ENCODE results near the gene ERGIC3. TPM values are rescaled to one million over a fixed set of nuclear protein-coding genes. Genes with fewer than 3 reads are reported as not detected.

ERGIC3 gene
- total RNA-seq, 4 donors from 2014 or later, result 125 to 184 (median 133) TPM

GRCh38 chr20:35575958-35576357 lies 34.1 kb downstream of the ERGIC3 start:
- H3K4me3 ChIP-seq, result no peak overlapping the region
- TF ChIP-seq, protein P1, sequence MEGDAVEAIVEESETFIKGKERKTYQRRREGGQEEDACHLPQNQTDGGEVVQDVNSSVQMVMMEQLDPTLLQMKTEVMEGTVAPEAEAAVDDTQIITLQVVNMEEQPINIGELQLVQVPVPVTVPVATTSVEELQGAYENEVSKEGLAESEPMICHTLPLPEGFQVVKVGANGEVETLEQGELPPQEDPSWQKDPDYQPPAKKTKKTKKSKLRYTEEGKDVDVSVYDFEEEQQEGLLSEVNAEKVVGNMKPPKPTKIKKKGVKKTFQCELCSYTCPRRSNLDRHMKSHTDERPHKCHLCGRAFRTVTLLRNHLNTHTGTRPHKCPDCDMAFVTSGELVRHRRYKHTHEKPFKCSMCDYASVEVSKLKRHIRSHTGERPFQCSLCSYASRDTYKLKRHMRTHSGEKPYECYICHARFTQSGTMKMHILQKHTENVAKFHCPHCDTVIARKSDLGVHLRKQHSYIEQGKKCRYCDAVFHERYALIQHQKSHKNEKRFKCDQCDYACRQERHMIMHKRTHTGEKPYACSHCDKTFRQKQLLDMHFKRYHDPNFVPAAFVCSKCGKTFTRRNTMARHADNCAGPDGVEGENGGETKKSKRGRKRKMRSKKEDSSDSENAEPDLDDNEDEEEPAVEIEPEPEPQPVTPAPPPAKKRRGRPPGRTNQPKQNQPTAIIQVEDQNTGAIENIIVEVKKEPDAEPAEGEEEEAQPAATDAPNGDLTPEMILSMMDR (IDR thresholded peaks at IDR 0.05), result no peak
- TF ChIP-seq POLR2AphosphoS5 (IDR thresholded peaks at IDR 0.05) (no peak), EP300 (IDR thresholded peaks at IDR 0.05) (no peak), POLR2A (IDR thresholded peaks at IDR 0.05; ENCODE audit: low read depth) (no peak)

DNA sequence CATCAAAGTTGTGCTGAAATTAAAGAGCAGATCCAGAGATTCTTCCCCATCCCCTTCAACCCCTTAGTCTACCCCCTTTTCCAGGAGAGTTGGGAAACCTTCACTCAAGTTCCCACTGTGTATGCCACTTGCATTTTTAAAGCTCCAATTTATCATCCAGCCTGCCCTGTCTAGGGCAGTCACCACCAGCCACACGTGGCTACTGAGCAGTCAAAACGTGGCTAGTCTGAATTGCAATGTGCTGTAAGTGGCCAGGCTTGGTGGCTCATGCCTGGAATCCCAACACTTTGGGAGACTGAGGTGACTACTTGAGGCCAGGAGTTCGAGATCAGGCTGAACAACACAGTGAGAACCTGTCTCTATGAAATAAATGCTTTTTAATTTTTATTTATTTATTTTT lies 34.9 kb downstream of the ERGIC3 start:
- TF ChIP-seq POLR2A (IDR thresholded peaks at IDR 0.05; ENCODE audit: low read depth) (no peak), POLR2AphosphoS5 (IDR thresholded peaks at IDR 0.05) (no peak), EP300 (IDR thresholded peaks at IDR 0.05) (no peak)
- TF ChIP-seq, protein P1 (IDR thresholded peaks at IDR 0.05), result no peak
- DNase-seq (ENCODE audit: extremely low spot score), result no peak
- Histone ChIP-seq H3K27ac (replicated peaks in 1 of 4) (no peak overlapping the region), H3K4me3 (no peak overlapping the region), H3K4me1 (no peaks in the 10 kb centered on the region), H3K27me3 (no peaks in the 10 kb centered on the region), H3K9me3 (peaks cover 0 to 13% (median 11%) of the 10 kb centered on the region in 4 donors), H3K36me3 (no peaks in the 10 kb centered on the region)
- WGBS, result 67% methylated on average over 3 of the region's 3 CpGs
- intact Hi-C loops (cut with DNase I), result no loop called here

More at GRCh38 chr20:35575958-35576357, 34.1 kb downstream of the ERGIC3 start:
- DNase-seq (ENCODE audit: extremely low spot score), result no peak
- intact Hi-C loops (cut with DNase I), result no loop called here
- no peaks in the 10 kb centered on the region for H3K27me3 ChIP-seq
- peaks cover 0 to 13% (median 10%) of the 10 kb centered on the region in 4 donors for H3K9me3 ChIP-seq
- H3K27ac ChIP-seq (replicated peaks in 1 of 4), result no peak overlapping the region
- H3K4me1 ChIP-seq, result no peaks in the 10 kb centered on the region
- 65% methylated on average over 4 of the region's 4 CpGs for WGBS
- H3K36me3 ChIP-seq, result no peaks in the 10 kb centered on the region

DNA sequence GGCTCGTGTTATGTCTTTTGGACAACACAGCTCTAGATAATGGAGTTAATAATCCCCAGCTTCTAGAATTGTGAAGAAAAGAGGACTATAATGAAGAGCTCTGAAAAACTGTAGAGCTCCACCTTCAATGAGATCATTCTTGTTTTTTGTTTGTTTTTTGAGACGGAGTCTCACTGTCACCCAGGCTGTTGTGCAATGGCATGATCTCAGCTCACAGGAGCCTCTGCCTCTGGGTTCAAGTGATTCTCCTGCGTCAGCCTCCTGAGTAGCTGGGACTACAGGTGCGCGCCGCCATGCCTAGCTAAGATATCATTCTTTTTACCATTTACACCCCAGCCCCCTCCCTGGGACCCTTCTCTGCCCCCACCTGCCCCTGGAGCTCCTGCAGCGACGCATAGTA lies 36.6 kb downstream of the ERGIC3 start:
- Histone ChIP-seq H3K4me1 (no peaks in the 10 kb centered on the region), H3K4me3 (no peak overlapping the region), H3K27ac (replicated peaks in 1 of 4) (no peak overlapping the region), H3K27me3 (no peaks in the 10 kb centered on the region), H3K36me3 (no peaks in the 10 kb centered on the region), H3K9me3 (peaks cover 0 to 9% (median 0%) of the 10 kb centered on the region in 4 donors)
- intact Hi-C loops (cut with DNase I), result no loop called here
- no peak for DNase-seq (ENCODE audit: extremely low spot score)
- WGBS, result 89% methylated on average over 8 of the region's 8 CpGs
- no peak for TF ChIP-seq POLR2AphosphoS5 (IDR thresholded peaks at IDR 0.05)

DNA sequence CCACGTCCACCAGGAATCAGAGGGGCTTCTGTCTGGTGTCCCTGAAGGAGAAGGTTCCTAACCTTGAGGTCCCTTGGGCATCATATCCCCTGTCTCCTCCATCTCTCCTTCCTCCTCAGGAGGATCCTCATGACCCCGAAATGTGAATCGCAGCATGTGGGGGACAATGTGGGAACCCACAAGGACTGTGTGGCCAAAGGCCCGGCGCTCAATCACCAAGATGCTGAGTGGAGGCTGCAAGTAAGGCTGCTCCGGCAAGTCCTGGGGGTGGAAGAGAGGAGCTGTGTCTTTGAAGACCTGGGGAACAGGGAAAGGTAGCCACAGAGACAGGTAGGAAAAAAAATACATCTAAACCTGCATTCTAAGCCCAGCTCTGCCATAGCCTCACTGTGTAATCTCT lies 37.3 kb downstream of the ERGIC3 start:
- TF ChIP-seq POLR2AphosphoS5 (IDR thresholded peaks at IDR 0.05) (no peak), EP300 (IDR thresholded peaks at IDR 0.05) (no peak), POLR2A (IDR thresholded peaks at IDR 0.05; ENCODE audit: low read depth) (no peak)
- TF ChIP-seq, protein P1 (IDR thresholded peaks at IDR 0.05), result no peak
- no peaks in the 10 kb centered on the region for H3K36me3 ChIP-seq
- no peak for DNase-seq (ENCODE audit: extremely low spot score)
- H3K27ac ChIP-seq (replicated peaks in 1 of 4), result no peak overlapping the region
- H3K4me3 ChIP-seq, result no peak overlapping the region
- peaks cover 0 to 9% (median 0%) of the 10 kb centered on the region in 4 donors for H3K9me3 ChIP-seq
- intact Hi-C loops (cut with DNase I), result no loop called here
- no peaks in the 10 kb centered on the region for H3K27me3 ChIP-seq
- H3K4me1 ChIP-seq, result no peaks in the 10 kb centered on the region
- 97% methylated on average over 6 of the region's 6 CpGs for WGBS

DNA sequence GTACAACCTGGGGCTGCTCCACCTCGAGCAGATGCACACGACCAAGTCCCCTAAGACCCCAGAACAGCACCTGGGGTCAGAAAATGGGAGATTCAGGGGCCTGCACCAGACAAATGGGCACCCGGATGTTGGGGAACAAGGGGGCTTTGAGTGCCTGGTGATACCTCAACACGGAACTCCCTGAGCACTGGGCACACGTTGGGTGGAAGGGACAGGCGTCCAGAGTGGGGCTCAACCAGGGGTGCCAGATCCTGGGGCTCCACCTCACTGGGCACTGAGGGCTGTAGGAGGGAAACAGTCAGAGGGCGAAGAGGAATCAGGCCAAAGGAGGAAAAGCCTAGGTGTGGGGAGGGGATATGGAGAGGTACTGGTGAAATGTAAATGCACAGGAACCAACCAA lies 40.3 kb downstream of the ERGIC3 start:
- Histone ChIP-seq H3K27ac (replicated peaks in 1 of 4) (no peak overlapping the region), H3K36me3 (no peaks in the 10 kb centered on the region), H3K4me3 (no peak overlapping the region), H3K27me3 (no peaks in the 10 kb centered on the region), H3K9me3 (peaks cover 0 to 9% (median 0%) of the 10 kb centered on the region in 4 donors), H3K4me1 (no peaks in the 10 kb centered on the region)
- no peak for DNase-seq (ENCODE audit: extremely low spot score)
- intact Hi-C loops (cut with DNase I), result no loop called here
- 92% methylated on average over 6 of the region's 7 CpGs for WGBS
- TF ChIP-seq POLR2AphosphoS5 (IDR thresholded peaks at IDR 0.05), result no peak
- TF ChIP-seq, protein P1 (IDR thresholded peaks at IDR 0.05), result no peak
- no peak for TF ChIP-seq EP300 (IDR thresholded peaks at IDR 0.05)
- TF ChIP-seq POLR2A (IDR thresholded peaks at IDR 0.05; ENCODE audit: low read depth), result no peak
